RWPE2 (cell line): ENCODE data around the gene SEC61A2.

ENCODE experiments used
- ATAC-seq: fragments of 200-7000 bp; cut with Tn5 transposase; 3 replicates; pipeline ENCODE4 v1.9.1; 2021; ENCODE audit warnings: low read depth
- DNase-seq: peaks from one replicate; pipeline ENCODE4 v3.0.0-alpha.2; 2020; ENCODE audit warnings: low spot score
- H3K27ac ChIP-seq: fragments of 450-650 bp; 2 replicates; pipeline ENCODE4 v1.5.1; 2017; ENCODE audit warnings: mild to moderate bottlenecking; ENCODE audit not compliant: poor library complexity, severe bottlenecking
- H3K27me3 ChIP-seq: fragments of 250-450 bp; sonication (Bioruptor Pico); 2 replicates; pipeline ENCODE4 v1.5.1; 2021; ENCODE audit warnings: mild to moderate bottlenecking, moderate library complexity; ENCODE audit not compliant: insufficient read depth, poor library complexity, severe bottlenecking
- H3K36me3 ChIP-seq: fragments of 250-450 bp; sonication (Bioruptor Pico); 2 replicates; pipeline ENCODE4 v1.5.1; 2020; ENCODE audit warnings: low read depth, mild to moderate bottlenecking, moderate library complexity
- H3K4me1 ChIP-seq: fragments of 250-450 bp; sonication (Bioruptor Pico); 2 replicates; pipeline ENCODE4 v1.5.1; 2021; ENCODE audit warnings: mild to moderate bottlenecking, moderate library complexity; ENCODE audit not compliant: insufficient read depth, poor library complexity, severe bottlenecking
- H3K4me3 ChIP-seq: fragments of 250-450 bp; sonication (Bioruptor Pico); 2 replicates; pipeline ENCODE4 v1.5.1; 2021; ENCODE audit warnings: mild to moderate bottlenecking, moderate library complexity; ENCODE audit not compliant: severe bottlenecking
- H3K9me3 ChIP-seq: fragments of 250-450 bp; sonication (Bioruptor Pico); 2 replicates; pipeline ENCODE4 v1.5.1; 2021; ENCODE audit warnings: mild to moderate bottlenecking, moderate library complexity; ENCODE audit not compliant: severe bottlenecking
- TF ChIP-seq, protein P1 (sequence below): fragments of 450-650 bp; IDR thresholded peaks from one replicate; pipeline ENCODE4 v1.5.1; 2017; ENCODE audit warnings: mild to moderate bottlenecking, moderate library complexity; ENCODE audit not compliant: poor library complexity, severe bottlenecking

The SEC61A2 gene

GRCh38 chr10:12196531-12197211, 67.2 kb downstream of the SEC61A2 start:
- Histone ChIP-seq H3K27me3 (no peaks in the 10 kb centered on the region), H3K4me1 (peaks cover 18% of the 10 kb centered on the region), H3K27ac (peak overlapping the region; percentile 69), H3K9me3 (no peaks in the 10 kb centered on the region), H3K36me3 (peaks cover 48% of the 10 kb centered on the region), H3K4me3 (peak overlapping the region; percentile 93)
- TF ChIP-seq, protein P1, sequence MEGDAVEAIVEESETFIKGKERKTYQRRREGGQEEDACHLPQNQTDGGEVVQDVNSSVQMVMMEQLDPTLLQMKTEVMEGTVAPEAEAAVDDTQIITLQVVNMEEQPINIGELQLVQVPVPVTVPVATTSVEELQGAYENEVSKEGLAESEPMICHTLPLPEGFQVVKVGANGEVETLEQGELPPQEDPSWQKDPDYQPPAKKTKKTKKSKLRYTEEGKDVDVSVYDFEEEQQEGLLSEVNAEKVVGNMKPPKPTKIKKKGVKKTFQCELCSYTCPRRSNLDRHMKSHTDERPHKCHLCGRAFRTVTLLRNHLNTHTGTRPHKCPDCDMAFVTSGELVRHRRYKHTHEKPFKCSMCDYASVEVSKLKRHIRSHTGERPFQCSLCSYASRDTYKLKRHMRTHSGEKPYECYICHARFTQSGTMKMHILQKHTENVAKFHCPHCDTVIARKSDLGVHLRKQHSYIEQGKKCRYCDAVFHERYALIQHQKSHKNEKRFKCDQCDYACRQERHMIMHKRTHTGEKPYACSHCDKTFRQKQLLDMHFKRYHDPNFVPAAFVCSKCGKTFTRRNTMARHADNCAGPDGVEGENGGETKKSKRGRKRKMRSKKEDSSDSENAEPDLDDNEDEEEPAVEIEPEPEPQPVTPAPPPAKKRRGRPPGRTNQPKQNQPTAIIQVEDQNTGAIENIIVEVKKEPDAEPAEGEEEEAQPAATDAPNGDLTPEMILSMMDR, result no peak
- DNase-seq, result no peak
- ATAC-seq, result no peak; the same call in 2 of the 3 replicates

DNA sequence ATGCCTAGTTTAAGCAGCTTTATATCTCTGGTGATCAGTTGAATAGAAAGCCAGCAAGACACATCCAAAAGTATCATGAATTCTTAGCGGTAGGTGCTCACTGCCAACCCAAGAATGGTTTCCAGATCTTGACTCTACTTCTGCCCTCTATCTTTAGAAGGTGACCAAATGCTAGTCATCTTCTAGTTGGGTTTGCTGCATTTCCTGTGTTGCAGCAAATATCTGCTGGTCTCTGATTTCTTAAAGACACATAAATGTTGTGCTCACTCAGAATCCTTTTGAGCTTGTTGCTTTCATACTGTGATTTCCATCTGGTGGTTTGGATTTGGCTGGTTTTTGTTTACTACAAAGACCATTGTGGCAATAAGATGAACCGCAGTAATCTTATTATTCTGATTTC, 68.7 kb downstream of the SEC61A2 start:
- H3K4me1 ChIP-seq, result peaks cover 16% of the 10 kb centered on the region
- H3K9me3 ChIP-seq, result no peaks in the 10 kb centered on the region
- H3K27ac ChIP-seq, result no peak overlapping the region
- TF ChIP-seq, protein P1, result no peak
- ATAC-seq, result no peak
- H3K36me3 ChIP-seq, result peaks cover 49% of the 10 kb centered on the region
- no peak for DNase-seq
- H3K4me3 ChIP-seq, result no peak overlapping the region
- no peaks in the 10 kb centered on the region for H3K27me3 ChIP-seq

DNA sequence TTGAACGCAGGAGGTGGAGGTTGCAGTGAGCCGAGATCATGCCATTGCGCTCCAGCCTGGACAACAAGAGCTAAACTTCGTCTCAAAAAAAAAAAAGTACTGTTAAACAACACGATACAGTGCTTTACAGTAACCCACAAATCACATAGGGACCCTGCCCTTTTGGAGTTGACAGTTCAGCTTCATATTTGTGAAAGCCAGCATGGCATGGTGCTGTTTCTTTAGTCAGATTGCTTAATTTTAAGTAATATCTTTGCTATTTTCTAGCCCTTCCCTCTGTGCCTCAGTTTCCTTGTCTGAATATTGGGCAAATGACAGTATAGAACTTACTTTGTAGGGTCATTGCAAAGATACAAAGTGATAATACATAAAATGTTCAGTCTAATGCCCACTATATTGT, 71.4 kb downstream of the SEC61A2 start:
- Histone ChIP-seq H3K36me3 (peaks cover 72% of the 10 kb centered on the region), H3K27me3 (no peaks in the 10 kb centered on the region), H3K4me3 (no peak overlapping the region), H3K27ac (no peak overlapping the region), H3K9me3 (no peaks in the 10 kb centered on the region), H3K4me1 (peaks cover 4% of the 10 kb centered on the region)
- TF ChIP-seq, protein P1, result no peak
- no peak for ATAC-seq
- DNase-seq, result no peak

DNA sequence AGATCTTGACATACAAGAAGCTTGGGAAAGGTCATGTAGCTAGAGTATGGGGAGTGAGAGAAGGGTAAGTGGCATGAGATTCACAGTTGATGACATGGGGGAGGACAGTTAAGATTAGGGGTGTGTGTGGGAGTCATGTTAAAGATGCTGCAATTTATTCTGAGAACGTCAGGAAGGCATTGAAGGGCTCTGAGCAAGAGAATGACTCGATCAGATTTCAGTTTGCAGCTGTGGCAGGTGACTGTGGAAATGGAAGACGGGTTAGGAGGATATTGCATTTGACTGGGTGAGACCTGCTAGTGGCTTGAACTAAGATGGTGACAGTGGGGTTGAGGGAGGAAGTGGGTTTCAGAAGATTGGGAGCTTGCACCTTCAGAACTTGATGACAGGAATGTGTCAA, 72.1 kb downstream of the SEC61A2 start:
- TF ChIP-seq, protein P1, result no peak
- Histone ChIP-seq H3K27ac (no peak overlapping the region), H3K9me3 (no peaks in the 10 kb centered on the region), H3K27me3 (no peaks in the 10 kb centered on the region), H3K36me3 (peaks cover 78% of the 10 kb centered on the region), H3K4me3 (no peak overlapping the region), H3K4me1 (peaks cover 4% of the 10 kb centered on the region)
- DNase-seq (no peak), ATAC-seq (no peak)

DNA sequence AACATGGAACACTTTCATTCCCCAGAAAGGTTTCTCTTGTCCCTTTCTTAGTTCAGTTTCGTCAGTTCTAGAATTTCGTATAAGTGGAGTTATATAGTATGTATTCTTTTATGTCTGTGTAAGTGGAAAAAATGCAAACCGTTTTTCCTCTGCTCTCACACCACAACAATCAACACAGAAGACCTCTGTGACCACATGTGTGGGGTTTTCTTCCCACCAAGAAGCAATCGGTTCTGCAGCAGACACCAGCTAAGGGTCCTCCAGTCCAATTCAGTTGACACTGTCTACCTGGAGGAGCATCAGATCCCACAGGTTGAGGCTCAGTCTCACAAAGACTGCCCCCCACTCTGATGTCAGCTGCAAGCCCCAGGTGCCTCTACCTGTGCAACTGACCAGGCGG, 72.7 kb downstream of the SEC61A2 start:
- H3K36me3 ChIP-seq, result peaks cover 81% of the 10 kb centered on the region
- no peak for ATAC-seq
- H3K27ac ChIP-seq, result no peak overlapping the region
- no peaks in the 10 kb centered on the region for H3K4me1 ChIP-seq
- TF ChIP-seq, protein P1, result no peak
- H3K9me3 ChIP-seq, result no peaks in the 10 kb centered on the region
- DNase-seq, result no peak
- H3K4me3 ChIP-seq, result no peak overlapping the region
- no peaks in the 10 kb centered on the region for H3K27me3 ChIP-seq
